DND-41 (cell line): ENCODE data around the gene ZIC1.

Experiments
- EZH2 ChIP-seq: IDR thresholded peaks from 3 replicates; pipeline ENCODE4 v1.6.1; 2012; ENCODE audit warnings: borderline replicate concordance, low read depth, mild to moderate bottlenecking, moderate library complexity, low read length, inconsistent platforms; ENCODE audit not compliant: severe bottlenecking
- TF ChIP-seq, protein P1 (sequence below): IDR thresholded peaks from 2 replicates; pipeline ENCODE4 v1.5.1; 2012; ENCODE audit warnings: borderline replicate concordance, low read length, moderate library complexity, mild to moderate bottlenecking; ENCODE audit not compliant: poor library complexity, severe bottlenecking; ENCODE audit errors: extremely low read depth

DNA sequence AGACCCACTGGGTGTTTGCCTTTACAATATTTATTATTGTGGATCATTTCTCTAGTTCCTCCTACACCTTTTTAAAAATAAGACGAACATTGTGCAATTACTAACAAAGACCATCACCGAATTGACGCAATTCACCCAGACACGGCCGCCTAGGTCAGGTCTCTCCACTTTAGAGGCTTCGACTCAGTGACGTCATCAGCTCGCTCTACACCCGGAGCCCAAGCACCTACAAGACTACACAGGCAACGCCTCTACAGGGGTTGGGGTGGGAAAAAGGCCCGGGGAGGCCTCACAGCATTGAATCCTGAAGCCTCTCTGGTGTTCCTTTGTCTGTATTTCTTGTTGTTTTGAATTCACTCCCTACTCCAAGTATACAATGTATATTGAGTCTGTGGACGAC is 19.4 kb upstream of the ZIC1 start:
- TF ChIP-seq, protein P1, sequence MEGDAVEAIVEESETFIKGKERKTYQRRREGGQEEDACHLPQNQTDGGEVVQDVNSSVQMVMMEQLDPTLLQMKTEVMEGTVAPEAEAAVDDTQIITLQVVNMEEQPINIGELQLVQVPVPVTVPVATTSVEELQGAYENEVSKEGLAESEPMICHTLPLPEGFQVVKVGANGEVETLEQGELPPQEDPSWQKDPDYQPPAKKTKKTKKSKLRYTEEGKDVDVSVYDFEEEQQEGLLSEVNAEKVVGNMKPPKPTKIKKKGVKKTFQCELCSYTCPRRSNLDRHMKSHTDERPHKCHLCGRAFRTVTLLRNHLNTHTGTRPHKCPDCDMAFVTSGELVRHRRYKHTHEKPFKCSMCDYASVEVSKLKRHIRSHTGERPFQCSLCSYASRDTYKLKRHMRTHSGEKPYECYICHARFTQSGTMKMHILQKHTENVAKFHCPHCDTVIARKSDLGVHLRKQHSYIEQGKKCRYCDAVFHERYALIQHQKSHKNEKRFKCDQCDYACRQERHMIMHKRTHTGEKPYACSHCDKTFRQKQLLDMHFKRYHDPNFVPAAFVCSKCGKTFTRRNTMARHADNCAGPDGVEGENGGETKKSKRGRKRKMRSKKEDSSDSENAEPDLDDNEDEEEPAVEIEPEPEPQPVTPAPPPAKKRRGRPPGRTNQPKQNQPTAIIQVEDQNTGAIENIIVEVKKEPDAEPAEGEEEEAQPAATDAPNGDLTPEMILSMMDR: no peak
- TF ChIP-seq EZH2: no peak
